HCEC 1CT (cell line): ENCODE data around the gene DOCK4.

ENCODE experiments used
- DNase-seq: peaks from one replicate; pipeline ENCODE4 v3.0.0-alpha.2; 2017

The DOCK4 gene

DNA sequence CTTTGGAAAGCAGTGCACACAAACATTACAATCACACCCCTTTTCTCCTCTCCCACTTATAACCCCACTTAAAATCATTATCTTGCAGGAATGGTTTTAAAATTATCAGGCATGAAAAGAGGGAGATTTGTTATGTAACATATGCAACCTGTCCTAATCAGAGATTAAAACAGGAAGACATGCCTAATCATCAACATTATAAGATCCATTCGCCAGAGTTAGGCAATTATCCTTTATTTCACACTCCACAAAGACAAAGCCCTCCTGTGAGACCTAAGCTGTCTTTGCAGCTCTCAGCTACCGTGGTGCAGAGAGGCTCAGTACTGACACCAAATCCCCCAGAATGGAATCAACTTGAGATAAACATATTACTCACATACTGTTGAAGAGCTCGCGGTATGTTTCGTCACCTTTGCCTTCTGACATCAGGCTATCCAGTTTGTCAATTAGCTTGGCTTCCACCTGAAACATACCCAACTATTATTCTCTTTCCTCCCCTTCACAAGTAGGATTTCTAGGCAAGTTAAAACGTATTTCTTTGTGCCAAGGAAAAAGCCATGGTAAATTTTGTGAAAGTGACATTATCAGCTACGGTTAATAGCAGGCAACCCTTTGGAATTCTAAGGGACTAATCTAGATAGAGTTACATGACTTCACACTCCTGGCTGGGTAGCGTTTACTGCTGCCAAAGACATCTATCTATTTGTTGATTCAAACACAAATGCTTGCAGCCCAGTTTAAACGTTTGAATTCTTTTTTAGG, 417.7 kb downstream of the DOCK4 start:
- peak; percentile 34 for DNase-seq

DNA sequence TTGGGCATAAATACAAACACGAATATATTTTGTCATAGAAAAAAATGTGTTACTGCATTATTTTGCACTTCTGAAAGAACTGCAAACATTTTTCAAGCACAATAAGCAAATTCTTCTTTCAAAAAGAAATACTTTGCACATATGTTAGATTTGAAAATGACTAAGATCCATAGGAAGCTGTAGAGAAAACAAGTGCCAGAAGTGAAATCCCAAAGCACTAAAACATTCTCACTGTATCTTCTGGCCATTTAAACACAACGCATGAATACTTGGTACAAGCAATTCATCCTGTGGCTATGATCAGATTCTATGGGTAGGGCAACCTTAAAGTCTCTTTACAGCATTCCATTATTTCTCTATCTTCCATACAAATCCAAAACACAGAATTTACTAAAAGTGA, 418.5 kb downstream of the DOCK4 start:
- no peak for DNase-seq

DNA sequence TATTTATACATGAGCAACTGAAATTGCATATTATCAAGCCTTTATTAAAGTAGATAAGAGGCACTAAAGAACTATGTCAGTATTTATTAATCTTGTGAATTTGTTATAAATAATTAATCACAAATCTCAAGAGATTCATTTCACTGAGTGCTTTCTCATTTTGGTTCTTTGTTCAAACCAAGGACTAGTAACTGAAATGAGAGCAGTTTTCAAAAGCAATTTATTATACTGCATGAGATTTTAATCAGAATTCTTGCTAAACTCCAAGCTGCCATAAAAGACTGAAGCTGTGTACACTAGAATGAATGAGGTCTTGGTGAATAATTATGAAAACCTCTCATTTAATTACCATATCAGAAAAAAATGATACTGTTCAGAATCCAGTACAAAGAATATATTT, 419.1 kb downstream of the DOCK4 start:
- DNase-seq, result no peak

DNA sequence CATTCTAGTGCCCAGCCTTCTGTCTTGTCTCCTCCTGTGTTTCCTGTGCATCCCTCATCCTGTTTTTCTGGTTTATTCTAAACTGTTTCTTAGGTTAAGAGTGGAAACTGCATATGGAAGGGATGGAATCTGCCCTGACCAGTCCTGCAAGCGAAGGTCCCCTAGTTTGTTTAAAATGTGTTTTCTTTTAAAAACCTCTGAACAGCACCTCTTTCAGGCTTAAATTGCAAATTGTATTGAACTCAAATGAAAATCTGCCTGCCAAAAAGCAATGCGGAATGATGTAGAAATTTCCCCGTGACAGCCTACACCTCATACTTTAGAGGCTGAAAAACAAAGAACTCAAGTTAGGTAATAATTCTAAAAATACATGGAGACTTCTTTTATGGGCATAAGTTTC, 421.1 kb downstream of the DOCK4 start:
- DNase-seq, result no peak

DNA sequence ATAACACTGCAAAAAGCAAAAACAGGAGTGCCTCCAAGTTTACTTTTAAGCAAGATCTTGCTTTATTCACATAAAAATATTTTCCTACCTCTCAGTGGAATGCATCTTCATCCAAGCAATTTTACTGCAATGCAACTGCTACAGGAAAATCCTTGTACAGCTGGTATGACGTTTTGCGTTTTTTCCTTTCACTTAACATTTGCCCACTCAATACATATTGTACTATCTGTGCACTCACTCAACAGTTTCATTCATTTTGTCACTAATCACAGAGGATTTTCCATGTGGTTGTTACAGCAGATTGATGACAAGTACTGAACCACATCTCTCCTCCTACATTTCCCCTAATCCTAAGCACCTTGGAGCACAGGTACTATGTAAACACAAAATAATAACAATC, 421.9 kb downstream of the DOCK4 start:
- DNase-seq, result no peak

DNA sequence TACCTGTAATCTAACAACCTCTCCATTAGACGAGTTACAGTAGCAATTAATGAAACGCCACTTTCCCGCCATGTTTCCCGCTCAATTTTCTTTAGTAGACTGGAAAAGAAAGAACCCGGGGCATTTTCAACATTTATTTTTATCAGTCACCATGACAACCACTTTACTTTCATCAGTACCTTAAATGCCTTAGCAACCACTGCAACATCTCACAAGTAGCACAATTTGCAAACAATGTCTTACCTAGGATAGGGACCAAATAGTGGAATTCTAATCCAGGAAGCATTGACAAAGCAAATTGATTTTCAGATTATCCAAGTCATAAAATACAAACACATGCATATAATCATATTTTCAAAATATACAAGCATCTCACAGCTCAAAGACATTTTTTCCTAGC, 422.3 kb downstream of the DOCK4 start:
- DNase-seq, result no peak

DNA sequence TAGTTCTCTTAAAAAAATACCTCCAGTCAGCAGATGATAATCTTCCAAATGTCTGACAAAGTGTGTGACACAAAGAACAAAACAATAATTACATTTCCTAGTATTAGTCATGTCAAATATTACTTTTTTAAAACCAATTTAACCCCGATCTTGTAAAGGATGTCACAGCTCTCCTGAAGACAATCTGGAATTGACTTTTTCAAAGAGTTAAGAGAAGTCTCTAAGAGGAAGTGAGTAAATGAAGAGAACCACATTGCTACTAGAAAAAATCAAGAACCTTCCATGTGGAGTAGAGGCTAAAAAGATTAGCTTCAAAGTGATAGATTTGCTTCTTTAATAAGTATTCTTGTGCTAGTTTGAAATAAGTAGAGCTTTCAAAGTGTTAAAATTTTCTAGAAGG, 425.7 kb downstream of the DOCK4 start:
- no peak for DNase-seq

DNA sequence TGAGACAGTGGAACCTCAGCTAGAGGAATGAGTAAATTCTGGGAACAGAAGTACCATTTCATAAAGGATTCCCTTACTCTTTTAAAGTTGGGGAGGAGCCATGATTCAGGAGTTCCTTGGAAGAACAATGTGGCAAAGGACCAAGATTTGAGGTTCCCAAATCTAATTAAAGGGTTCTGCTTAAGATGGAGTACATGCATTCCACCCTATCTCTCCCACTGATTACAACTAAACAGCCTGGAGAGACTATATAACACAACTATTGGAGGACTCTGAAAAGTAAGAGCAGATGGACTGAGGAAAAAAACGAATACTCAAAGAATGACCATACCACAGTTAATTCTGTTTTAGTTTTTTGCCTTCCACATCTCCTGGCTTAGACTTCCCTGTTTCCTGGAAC, 431.0 kb downstream of the DOCK4 start:
- DNase-seq, result no peak

DNA sequence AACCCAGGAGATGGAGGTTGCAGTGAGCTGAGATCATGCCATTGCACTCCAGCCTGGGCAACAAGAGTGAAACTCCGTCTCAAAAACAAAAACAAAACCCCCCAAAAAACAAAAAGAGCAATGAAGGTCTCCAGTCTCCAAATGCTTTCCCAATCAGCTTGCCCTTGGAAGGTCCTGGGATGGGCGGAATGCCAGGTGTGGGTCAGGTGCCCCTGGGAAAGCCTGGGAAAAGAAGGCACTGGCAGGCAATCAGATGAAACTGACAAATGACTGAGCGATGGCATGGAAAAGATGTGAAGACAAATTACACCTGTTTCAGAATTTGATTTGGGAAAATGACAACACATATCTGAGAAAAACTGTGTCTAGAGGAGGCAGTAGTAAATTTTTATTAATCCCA, 433.5 kb downstream of the DOCK4 start:
- DNase-seq, result no peak

DNA sequence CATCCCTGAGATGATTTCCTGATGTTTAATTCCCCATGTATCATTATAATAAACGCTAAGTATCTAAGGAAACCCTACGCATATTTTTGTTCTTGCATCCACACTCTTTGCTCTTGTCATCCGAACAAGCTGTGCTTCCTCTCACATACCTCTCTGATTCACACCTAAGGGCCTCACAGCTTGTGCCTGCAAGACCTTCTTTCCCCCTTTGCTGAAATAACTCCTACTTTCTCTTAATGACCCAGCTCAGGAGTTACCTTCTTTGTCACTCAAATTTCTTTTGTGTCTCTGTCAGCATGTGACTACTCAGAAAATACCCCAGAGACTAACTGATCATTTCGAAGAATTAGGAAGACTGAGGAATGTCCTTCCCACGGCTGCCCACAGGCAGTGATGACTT, 434.6 kb downstream of the DOCK4 start:
- no peak for DNase-seq

DNA sequence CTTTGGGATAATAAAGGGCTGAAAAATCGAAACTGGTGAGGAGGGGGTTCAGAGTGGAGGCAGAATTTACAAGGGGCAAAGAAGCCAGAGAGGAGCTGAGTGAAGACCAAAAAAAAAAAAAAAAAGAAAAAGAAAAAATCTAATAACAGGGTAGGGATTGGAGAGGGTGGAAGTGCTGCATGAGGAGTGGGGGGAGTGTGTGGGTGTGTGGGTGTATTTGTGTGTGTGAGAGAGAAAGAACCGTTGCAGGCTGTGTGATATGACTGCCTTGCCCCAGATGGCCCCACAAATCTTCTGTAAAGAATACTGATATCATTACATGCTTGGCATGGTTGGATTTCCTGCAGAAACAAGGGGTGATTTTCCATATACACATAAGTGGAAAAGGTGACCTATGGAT, 436.1 kb downstream of the DOCK4 start:
- DNase-seq, result no peak

DNA sequence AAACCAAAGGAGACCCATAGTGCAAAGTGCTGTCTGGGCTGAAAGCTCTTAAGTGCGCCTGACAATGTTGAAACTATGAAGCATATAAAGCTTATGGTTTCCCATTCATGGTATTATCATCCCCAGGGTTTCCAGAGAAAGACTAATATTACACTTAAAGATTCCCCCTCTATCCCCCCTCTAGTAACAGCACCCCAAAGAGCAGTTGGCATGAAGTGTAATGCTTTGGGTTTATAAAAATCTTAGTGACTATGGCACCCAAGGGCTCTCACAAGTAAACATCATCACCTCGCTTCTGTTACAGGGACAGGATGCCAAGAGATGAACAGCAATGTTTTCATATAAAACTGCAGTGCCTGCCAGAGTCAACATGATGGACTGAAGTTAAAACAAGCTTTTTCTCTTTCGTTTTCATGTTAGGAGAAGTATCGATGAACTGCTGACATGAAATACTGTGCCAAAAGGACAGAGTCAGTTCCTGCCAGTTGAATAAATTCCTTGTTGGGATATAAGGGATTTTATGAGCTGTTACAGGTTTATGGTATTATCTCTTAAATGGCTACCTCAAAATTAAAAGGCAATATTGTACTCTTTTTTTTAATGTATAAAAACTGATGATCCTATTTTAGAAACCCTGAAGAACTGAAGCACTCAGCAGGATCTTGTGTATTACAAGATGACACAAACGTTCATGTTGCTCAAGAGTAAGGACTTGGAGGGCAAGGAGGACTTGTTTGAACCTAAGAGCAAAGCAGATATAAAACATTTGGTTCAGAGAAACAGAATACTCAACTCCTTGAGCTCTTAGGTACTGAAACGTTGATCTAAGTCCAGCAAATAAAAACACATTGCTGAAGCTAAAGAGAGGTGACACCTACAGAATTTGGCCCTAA, 440.2 kb downstream of the DOCK4 start:
- no peak for DNase-seq

DNA sequence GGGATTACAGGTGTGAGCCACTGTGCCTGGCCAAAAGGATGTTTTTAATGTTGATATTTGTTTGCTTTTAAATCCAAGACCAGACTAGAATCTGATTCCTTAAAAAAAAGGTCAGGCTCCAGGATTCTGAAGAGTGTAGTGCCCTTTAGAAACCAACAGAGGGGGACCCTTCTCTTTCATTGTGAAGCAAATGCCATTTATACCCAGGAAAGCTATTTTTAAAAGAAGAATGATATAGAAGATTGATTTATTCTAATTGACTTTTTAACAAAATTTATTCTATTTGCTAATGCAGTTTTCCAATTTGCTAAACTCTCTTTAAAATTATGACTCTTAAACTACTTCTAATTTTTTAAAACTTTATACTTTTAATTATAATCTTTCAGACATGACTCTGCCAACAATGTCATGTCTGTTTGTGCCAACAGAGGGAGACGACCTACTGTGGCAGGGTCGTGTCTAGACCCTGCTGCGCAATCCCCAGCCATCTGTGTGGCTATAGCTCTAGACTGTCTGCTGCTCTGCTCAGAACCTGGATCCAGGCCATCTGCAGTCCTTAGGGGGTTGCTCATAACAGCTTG, 442.9 kb downstream of the DOCK4 start:
- peak; percentile 58 for DNase-seq

DNA sequence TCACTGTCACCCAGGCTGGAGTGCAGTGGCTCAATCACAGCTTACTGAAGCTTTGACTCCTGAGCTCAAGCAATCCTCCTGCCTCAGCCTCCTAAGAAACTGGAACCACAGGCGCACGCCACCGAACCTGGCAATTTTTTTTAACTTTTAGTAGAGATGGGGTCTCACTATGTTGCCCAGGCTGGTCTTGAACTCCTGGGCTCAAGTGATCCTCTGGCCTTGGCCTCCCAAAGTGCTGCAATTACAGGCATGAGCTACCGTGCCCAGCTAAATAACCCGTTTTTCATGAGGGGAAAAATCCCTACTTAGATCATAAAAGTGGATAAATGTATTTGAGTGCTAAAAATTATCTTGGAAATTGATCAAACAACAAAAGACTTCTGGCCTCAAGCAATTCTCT, 443.4 kb downstream of the DOCK4 start:
- no peak for DNase-seq

DNA sequence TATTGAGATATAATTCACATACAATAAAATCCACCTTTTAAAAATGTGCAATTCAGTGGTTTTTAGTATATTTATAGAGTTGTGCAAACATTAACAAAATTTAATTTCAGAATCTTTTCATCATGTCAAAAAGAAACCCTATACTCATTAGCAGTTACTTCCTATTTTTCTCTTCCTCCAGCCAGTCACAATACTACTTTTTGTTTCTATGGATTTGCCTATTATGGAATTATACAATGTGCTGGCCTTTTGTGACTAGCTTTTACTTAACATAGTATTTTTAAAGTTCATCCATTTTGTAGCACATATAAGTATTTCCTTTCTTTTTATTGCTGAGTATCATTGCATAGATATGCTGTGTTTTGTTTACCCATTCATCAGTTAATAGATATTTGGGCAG, 444.0 kb downstream of the DOCK4 start:
- DNase-seq, result no peak

DNA sequence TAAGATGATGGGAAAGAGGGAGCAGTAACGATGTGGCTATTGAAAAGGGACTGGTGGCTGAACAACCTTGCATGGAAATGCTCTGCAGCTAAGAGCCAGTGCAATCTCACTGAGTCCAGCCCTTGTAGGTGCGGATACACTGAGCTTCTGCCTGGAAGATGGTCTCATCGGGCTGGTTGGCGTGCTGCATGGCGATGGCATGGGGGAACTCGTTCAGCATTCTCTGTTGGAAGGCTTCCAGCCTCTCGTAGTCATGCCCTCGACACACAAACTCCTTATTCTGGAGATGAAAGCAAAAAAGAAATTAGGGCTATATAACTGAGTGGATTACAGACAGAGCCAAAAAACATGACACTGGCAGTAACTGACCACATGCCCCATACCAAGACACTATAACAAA, 446.2 kb downstream of the DOCK4 start:
- DNase-seq, result no peak

DNA sequence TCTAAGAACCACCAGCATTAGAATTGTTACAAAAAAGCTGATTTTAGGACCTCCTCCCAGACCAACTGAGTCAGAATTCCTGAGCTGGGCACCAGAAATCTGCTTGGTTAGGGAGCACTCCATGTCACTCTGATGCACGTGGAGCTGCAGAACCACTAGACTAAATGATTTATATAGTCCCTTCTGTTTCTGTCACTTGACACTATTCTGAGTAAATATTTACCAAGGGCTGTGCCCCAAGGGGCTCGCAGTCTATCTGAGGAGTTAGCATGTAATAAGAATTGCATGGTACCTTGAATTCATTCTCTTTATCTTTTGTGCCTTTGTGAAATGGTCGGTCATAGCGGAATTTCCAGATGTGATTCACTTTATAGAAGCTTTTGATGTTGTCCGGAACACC, 447.9 kb downstream of the DOCK4 start:
- no peak for DNase-seq

DNA sequence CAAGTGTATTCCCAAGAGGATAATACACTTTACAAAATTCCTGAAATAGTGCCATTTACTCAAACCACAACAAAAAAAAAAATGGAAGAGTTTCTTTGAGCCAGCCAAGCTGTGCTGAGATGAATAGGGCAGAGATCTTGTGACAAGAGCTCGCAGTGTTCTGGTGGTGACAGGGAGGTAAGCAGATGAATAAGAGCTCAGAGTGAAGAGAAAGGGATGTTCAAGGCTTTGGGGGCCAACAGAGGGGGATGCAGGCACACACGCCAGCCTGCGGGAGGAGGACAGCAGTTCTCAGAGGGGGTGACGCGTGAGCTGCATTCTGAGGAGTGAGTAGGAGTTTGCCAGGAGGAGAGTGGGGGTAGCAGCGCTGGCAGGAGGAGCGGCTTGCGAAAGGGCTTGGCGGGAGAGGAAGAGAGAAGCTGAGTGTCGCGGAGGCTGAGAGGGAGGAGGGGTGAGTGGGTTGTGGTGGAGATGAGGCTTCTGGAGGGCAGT, 449.5 kb downstream of the DOCK4 start:
- DNase-seq, result peak; percentile 47

DNA sequence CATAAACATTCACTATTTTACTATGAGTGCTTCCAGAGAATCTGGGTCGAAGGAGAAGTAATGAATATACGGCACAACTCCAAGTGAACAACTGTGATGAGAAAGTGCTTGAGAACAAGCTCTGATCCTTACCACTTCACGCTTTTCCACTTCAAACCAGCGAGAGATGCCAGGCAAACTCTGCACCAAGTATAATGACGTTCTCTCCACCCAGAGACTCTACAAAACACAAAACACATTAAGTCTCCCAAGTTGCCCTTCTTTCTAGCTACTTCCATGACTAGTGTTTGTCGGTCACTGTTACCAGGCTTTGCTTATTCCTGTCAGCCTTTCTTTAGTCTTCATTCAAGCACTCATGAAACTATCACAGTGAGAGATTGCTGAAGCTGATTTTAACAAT, 450.8 kb downstream of the DOCK4 start:
- DNase-seq, result no peak

DNA sequence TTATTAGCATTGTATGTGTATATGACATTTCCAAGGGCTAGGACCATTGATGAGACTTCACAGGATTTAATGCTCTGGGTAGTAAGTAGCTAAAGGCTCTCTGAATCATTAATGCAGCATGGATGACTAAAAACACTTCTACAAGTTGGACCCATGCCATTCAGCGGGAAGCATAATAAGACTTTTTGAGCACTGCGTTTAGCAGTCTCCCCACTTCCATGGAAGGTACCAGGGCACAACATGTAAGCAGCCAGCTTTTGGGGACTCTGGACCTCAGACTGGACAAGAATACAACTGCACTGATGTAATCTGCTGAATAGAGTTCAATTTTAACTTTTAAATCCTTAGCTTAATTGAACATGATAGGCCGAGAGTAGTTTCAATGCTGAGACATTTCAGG, 452.2 kb downstream of the DOCK4 start:
- DNase-seq, result peak; percentile 8

DNA sequence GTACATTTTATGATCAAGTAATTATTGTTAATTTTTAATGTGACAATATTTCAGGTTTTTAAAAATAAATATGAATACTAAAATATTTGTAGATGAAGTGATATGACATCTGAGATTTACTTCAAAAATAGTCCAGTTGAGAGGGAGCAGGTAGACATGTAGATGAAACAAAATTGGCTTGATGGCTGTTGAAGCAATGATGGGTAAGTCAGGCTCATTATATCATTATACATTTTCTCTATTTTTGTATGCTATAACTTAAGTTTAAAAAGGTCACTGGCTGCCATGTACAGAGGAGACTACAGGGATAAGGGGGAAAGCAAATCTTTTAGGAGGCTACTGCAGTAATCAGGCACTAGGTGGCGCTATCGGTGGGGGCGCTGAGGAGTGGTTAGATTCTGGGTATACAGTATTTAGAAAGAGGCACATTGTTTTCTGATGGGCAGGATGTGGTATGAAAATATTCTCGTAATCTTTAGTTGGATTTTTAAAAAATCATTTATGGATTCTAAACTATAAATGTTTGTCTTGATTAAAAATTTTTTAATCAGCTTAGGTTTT, 454.1 kb downstream of the DOCK4 start:
- peak; percentile 55 for DNase-seq

DNA sequence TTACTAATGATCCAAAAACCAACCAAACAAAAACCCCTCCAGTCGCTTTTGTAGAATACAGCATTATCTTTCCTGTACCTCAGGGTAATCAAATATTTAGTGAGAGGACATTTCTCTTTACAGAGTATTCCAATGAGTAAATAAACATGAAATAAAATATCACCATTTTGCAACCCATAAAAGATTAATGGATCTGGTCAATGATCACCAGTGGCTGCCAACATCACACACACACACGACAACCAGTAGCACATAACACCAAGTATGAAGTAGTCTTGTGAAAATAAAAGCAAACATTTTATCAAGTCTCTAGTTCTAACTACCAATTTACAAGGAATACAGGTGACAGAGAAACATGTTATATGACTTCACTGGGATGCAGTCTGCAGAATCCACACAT, 455.3 kb downstream of the DOCK4 start:
- no peak for DNase-seq

DNA sequence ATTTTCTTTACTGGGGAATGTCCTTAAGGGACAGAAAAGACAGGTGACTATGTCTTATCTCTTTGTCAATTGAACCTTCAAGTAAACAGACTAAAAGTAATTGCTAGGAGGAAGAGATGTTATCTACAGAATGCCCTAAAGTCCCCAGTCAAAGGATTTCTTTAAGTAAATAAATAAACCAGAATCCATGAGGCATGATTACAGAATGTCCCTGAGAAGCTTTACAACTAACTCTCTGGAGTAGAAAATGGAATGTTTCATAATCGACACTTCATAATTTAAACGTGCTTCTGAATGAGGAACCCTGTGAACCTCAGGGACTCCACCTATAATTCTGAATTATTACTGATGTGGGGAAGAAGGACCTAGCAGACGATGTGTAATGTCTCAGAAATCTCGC, 456.0 kb downstream of the DOCK4 start:
- DNase-seq, result no peak

DNA sequence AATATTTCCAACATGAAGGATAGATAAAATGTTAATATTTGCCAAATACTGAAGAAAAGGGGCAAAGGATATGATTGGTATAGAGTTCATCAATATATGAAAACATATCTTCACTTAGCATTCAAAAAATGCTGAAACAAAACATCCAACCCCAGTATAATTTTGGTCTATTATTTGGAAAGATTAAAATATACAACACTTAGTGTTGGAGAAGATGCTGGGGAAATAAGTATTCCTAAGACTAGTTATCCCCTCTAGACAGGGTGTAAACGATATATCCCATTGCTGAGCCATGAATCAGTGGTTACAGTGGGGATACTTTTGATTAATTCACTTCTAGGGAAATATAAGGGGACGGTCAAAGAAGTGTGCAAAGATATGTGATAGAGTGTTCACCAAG, 456.6 kb downstream of the DOCK4 start:
- no peak for DNase-seq
